H9 (cell line): ENCODE data around the gene CD300LG. TPM values are rescaled to one million over a fixed set of nuclear protein-coding genes. Genes with fewer than 3 reads are reported as not detected.

Experiments
- DNase-seq: peaks from one replicate; pipeline ENCODE4 v3.0.0-alpha.2; 2017
- H2AFZ ChIP-seq: one replicate; pipeline ENCODE4 v1.6.1; 2013; ENCODE audit warnings: mild to moderate bottlenecking, low read length, control low read depth, moderate library complexity
- H2AK5ac ChIP-seq: 2 replicates; pipeline ENCODE4 v1.6.1; 2013; ENCODE audit warnings: low read length, control low read depth, mixed read lengths; ENCODE audit not compliant: insufficient read length
- H2BK120ac ChIP-seq: one replicate; pipeline ENCODE4 v1.6.1; 2013; ENCODE audit warnings: low read depth, mild to moderate bottlenecking, low read length, control low read depth, inconsistent platforms; ENCODE audit not compliant: poor library complexity, severe bottlenecking
- H2BK12ac ChIP-seq: 2 replicates; pipeline ENCODE4 v1.6.1; 2013; ENCODE audit warnings: low read length, control low read depth, mixed read lengths, low read depth; ENCODE audit not compliant: insufficient read length
- H2BK15ac ChIP-seq: 2 replicates; pipeline ENCODE4 v1.6.1; 2013; ENCODE audit warnings: low read depth, low read length, control low read depth
- H2BK20ac ChIP-seq: one replicate; pipeline ENCODE4 v1.6.1; 2013; ENCODE audit warnings: low read depth, mild to moderate bottlenecking, low read length, control low read depth, inconsistent platforms; ENCODE audit not compliant: poor library complexity, severe bottlenecking
- H2BK5ac ChIP-seq: 2 replicates; pipeline ENCODE4 v1.6.1; 2013; ENCODE audit warnings: low read length, control low read depth, mixed read lengths; ENCODE audit not compliant: insufficient read length
- H3K14ac ChIP-seq: 2 replicates; pipeline ENCODE4 v1.6.1; 2013; ENCODE audit warnings: low read length, control low read depth; ENCODE audit not compliant: insufficient read depth
- H3K18ac ChIP-seq: 2 replicates; pipeline ENCODE4 v1.6.1; 2013; ENCODE audit warnings: low read depth, mild to moderate bottlenecking, mixed read lengths, low read length, control low read depth; ENCODE audit not compliant: insufficient read length
- H3K23ac ChIP-seq: 2 replicates; pipeline ENCODE4 v1.6.1; 2013; ENCODE audit warnings: low read length, control low read depth, mixed read lengths, low read depth; ENCODE audit not compliant: insufficient read length
- H3K23me2 ChIP-seq: 2 replicates; pipeline ENCODE4 v1.6.1; 2013; ENCODE audit warnings: low read depth, mild to moderate bottlenecking, mixed read lengths, low read length, control low read depth; ENCODE audit not compliant: insufficient read length, poor library complexity, severe bottlenecking
- H3K27ac ChIP-seq: 2 replicates; pipeline ENCODE4 v1.5.1; 2013; ENCODE audit warnings: low read length, control low read depth, mixed read lengths, low read depth; ENCODE audit not compliant: insufficient read length
- H3K27me3 ChIP-seq: 2 replicates; pipeline ENCODE4 v1.6.1; 2013; ENCODE audit warnings: low read length, control low read depth, inconsistent platforms; ENCODE audit not compliant: insufficient read depth
- H3K4ac ChIP-seq: 2 replicates; pipeline ENCODE4 v1.6.1; 2013; ENCODE audit warnings: low read depth, mild to moderate bottlenecking, control low read depth, inconsistent platforms, low read length, moderate library complexity
- H3K4me1 ChIP-seq: 2 replicates; pipeline ENCODE4 v1.6.1; 2013; ENCODE audit warnings: low read length, control low read depth, inconsistent platforms; ENCODE audit not compliant: insufficient read depth
- H3K4me2 ChIP-seq: 2 replicates; pipeline ENCODE4 v1.6.1; 2013; ENCODE audit warnings: low read length, control low read depth, mixed read lengths; ENCODE audit not compliant: insufficient read length, insufficient read depth
- H3K56ac ChIP-seq: 2 replicates; pipeline ENCODE4 v1.6.1; 2013; ENCODE audit warnings: low read depth, mild to moderate bottlenecking, mixed read lengths, low read length, control low read depth; ENCODE audit not compliant: insufficient read length
- H3K79me1 ChIP-seq: 2 replicates; pipeline ENCODE4 v1.6.1; 2013; ENCODE audit warnings: low read depth, mild to moderate bottlenecking, moderate library complexity, low read length, control low read depth, inconsistent platforms; ENCODE audit not compliant: insufficient read depth, poor library complexity, severe bottlenecking
- H3K79me2 ChIP-seq: 2 replicates; pipeline ENCODE4 v1.6.1; 2013; ENCODE audit warnings: low read length, control low read depth, inconsistent platforms; ENCODE audit not compliant: insufficient read depth
- H3K9ac ChIP-seq: 2 replicates; pipeline ENCODE4 v1.6.1; 2013; ENCODE audit warnings: low read length, control low read depth, mixed read lengths; ENCODE audit not compliant: insufficient read length; ENCODE audit errors: extremely low read depth
- H3K9me3 ChIP-seq: one replicate; pipeline ENCODE4 v1.6.1; 2013; ENCODE audit warnings: low read depth, low read length, inconsistent platforms; ENCODE audit not compliant: control insufficient read depth
- H3T11ph ChIP-seq: one replicate; pipeline ENCODE4 v1.6.1; 2013; ENCODE audit warnings: mild to moderate bottlenecking, low read length, control low read depth, inconsistent platforms
- H4K20me1 ChIP-seq: one replicate; pipeline ENCODE4 v1.6.1; 2013; ENCODE audit not compliant: control insufficient read depth, insufficient read length, insufficient read depth
- H4K5ac ChIP-seq: 2 replicates; pipeline ENCODE4 v1.6.1; 2013; ENCODE audit warnings: low read depth, mild to moderate bottlenecking, mixed read lengths, low read length, control low read depth; ENCODE audit not compliant: insufficient read length
- H4K8ac ChIP-seq: replicated peaks from 2 replicates; pipeline ENCODE4 v1.6.1; 2013; ENCODE audit warnings: low read length, control low read depth, mixed read lengths, low read depth; ENCODE audit not compliant: insufficient read length
- H4K91ac ChIP-seq: 2 replicates; pipeline ENCODE4 v1.6.1; 2013; ENCODE audit warnings: low read depth, mild to moderate bottlenecking, moderate library complexity, mixed read lengths, low read length, control low read depth; ENCODE audit not compliant: insufficient read length
- H3K27ac Mint-ChIP-seq, 3 experiments: 2 replicates in 2 of 3; 3 replicates in 1 of 3; pipeline ENCODE4 v1.8.0; 2020 to 2021; ENCODE audit warnings: mixed read lengths in 3 of 3, mild to moderate bottlenecking in 1 of 3, moderate library complexity in 1 of 3
- H3K27me3 Mint-ChIP-seq: 2 replicates; pipeline ENCODE4 v1.8.0; 2021; ENCODE audit warnings: low read depth, mild to moderate bottlenecking, moderate library complexity, mixed read lengths
- H3K36me3 Mint-ChIP-seq, 3 experiments: 2 replicates in 2 of 3; 3 replicates in 1 of 3; pipeline ENCODE4 v1.8.0; 2020 to 2021; ENCODE audit warnings: low read depth in 3 of 3, mixed read lengths in 3 of 3; ENCODE audit not compliant: insufficient read depth in 1 of 3
- H3K4me1 Mint-ChIP-seq, 2 experiments: 2 replicates each; pipeline ENCODE4 v1.8.0; 2020; ENCODE audit warnings: mixed read lengths in 2 of 2
- H3K4me3 Mint-ChIP-seq, 2 experiments: 2 replicates in 1 of 2; 3 replicates in 1 of 2; pipeline ENCODE4 v1.8.0; 2020 to 2021; ENCODE audit warnings: mild to moderate bottlenecking in 2 of 2, mixed read lengths in 2 of 2, moderate library complexity in 1 of 2
- H3K9me3 Mint-ChIP-seq, 2 experiments: 2 replicates in 1 of 2; 3 replicates in 1 of 2; pipeline ENCODE4 v1.8.0; 2020; ENCODE audit warnings: mild to moderate bottlenecking in 2 of 2, mixed read lengths in 2 of 2, moderate library complexity in 1 of 2
- total RNA-seq: library from RNA; stranded (reverse); gene quantifications from 2 replicates; pipeline ENCODE4 v1.2.1, GENCODE V29; 2021
- TF ChIP-seq, protein P1 (sequence below): fragments of 200-600 bp; sonication (generic); conservative IDR thresholded peaks from 3 replicates; pipeline ENCODE4 v1.8.0; 2021; ENCODE audit warnings: antibody characterized with exemption, mild to moderate bottlenecking

Gene CD300LG
- total RNA-seq, 1 experiment from 2014 or later: not detected

DNA sequence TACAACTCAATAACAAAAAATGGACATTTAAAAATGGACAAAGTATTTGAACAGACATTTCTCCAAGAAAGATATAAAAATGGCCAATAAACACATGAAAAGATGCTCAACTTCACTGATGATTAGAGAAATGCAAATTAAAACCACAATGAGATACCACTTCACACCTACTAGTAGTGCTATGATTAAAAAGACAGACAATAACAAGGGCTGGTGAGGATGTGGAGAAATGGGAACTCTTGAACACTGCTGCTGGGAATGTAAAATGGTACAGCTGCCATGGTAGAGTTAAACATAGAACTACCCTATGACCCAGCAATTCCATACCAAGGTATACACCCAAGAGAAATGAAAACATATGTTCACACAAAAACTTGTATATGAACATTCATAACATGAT, 41.9 kb upstream of the CD300LG start:
- Histone ChIP-seq H3K9me3 (no peaks in the 10 kb centered on the region), H3K4me2 (no peak overlapping the region), H2AFZ (no peak overlapping the region), H2BK120ac (no peak overlapping the region), H2BK15ac (no peak overlapping the region), H3K79me1 (no peaks in the 10 kb centered on the region), H3K4me1 (peaks cover 13% of the 10 kb centered on the region; the same call in 1 of the 2 replicates), H4K20me1 (no peaks in the 10 kb centered on the region), H2BK12ac (no peak overlapping the region), H3K4ac (no peak overlapping the region), H2BK5ac (no peak overlapping the region), H3K9ac (no peak overlapping the region), H3K27ac (no peak overlapping the region), H3K56ac (no peak overlapping the region), H3K14ac (no peak overlapping the region), H3K23ac (no peak overlapping the region), H4K91ac (no peak overlapping the region), H3K27me3 (no peaks in the 10 kb centered on the region), H2BK20ac (no peak overlapping the region), H3T11ph (no peak overlapping the region), H4K5ac (no peak overlapping the region), H4K8ac (no peak overlapping the region), H3K79me2 (no peaks in the 10 kb centered on the region), H3K23me2 (no peaks in the 10 kb centered on the region), H3K18ac (no peak overlapping the region), H2AK5ac (no peak overlapping the region)
- Mint-ChIP-seq H3K36me3 (peaks cover 0 to 9% (median 4%) of the 10 kb centered on the region in 3 experiments; a peak in 6 of 7 replicates), H3K27me3 (no peaks in the 10 kb centered on the region; the same call in 1 of the 2 replicates), H3K4me1 (peaks cover 33% of the 10 kb centered on the region in 2 experiments), H3K4me3 (no peak overlapping the region), H3K9me3 (peaks cover 0 to 2% of the 10 kb centered on the region in 2 experiments; a peak in 1 of 5 replicates), H3K27ac (no peak overlapping the region)
- DNase-seq: no peak
- TF ChIP-seq, protein P1, sequence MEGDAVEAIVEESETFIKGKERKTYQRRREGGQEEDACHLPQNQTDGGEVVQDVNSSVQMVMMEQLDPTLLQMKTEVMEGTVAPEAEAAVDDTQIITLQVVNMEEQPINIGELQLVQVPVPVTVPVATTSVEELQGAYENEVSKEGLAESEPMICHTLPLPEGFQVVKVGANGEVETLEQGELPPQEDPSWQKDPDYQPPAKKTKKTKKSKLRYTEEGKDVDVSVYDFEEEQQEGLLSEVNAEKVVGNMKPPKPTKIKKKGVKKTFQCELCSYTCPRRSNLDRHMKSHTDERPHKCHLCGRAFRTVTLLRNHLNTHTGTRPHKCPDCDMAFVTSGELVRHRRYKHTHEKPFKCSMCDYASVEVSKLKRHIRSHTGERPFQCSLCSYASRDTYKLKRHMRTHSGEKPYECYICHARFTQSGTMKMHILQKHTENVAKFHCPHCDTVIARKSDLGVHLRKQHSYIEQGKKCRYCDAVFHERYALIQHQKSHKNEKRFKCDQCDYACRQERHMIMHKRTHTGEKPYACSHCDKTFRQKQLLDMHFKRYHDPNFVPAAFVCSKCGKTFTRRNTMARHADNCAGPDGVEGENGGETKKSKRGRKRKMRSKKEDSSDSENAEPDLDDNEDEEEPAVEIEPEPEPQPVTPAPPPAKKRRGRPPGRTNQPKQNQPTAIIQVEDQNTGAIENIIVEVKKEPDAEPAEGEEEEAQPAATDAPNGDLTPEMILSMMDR: no peak
